ENCODE data around the gene HBD. TPM values are rescaled to one million over a fixed set of nuclear protein-coding genes. Genes with fewer than 3 reads are reported as not detected.

HBD gene
- total and polyA plus RNA-seq, 7 donors, result 0.17 to 6.2 (median 1.6) TPM; not detected in 4

DNA sequence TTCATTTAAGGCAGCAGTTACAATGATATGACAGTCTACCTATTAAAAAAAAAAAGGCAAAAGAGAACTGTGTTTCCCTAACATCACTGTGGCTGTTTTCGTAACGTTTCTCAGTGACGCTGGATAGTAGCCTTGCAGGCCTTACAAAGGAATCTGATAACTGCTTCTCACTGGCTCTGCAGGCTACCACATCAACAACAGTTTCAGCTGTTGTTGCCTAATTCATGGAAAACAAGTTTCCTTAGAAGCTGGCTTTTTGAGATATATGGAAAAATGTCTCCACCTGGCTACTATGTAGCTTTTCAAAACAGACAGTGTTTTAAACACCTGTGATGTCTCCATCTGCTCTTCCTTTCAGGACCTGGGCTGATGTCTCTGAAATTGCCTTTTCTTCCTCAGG, 37.6 kb downstream of the HBD start:
- no peaks in the 10 kb centered on the region for H3K36me3 ChIP-seq (ENCODE audit: insufficient read depth in 1 of 2, low read depth in 1 of 2)
- TF ChIP-seq, protein P1, sequence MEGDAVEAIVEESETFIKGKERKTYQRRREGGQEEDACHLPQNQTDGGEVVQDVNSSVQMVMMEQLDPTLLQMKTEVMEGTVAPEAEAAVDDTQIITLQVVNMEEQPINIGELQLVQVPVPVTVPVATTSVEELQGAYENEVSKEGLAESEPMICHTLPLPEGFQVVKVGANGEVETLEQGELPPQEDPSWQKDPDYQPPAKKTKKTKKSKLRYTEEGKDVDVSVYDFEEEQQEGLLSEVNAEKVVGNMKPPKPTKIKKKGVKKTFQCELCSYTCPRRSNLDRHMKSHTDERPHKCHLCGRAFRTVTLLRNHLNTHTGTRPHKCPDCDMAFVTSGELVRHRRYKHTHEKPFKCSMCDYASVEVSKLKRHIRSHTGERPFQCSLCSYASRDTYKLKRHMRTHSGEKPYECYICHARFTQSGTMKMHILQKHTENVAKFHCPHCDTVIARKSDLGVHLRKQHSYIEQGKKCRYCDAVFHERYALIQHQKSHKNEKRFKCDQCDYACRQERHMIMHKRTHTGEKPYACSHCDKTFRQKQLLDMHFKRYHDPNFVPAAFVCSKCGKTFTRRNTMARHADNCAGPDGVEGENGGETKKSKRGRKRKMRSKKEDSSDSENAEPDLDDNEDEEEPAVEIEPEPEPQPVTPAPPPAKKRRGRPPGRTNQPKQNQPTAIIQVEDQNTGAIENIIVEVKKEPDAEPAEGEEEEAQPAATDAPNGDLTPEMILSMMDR (IDR thresholded peaks at IDR 0.05), result no peak

DNA sequence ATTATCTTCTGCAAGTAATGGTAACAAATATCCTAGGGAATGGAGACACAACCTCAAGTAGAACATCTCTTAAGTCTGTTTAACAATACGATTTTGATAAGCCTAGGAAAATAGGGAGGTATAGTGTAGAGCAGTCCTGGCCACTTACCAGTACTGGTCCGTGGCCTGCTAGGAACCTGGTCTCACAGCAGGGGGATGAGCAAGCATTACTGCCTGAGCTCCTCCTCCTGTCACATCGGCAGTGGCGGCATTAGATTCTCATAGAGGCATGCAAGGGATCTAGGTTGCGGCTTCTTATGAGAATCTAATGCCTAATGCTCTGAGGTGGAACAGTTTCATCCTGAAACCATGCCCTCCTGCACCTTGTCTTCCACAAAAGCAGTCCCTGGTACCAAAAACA, 38.2 kb downstream of the HBD start:
- intact Hi-C loops (cut with DNase I), result no loop called here
- TF ChIP-seq, protein P1 (IDR thresholded peaks at IDR 0.05), result no peak

More for the DNA sequence above, 37.6 kb downstream of the HBD start:
- WGBS, 3 donors, result 47 to 60% (median 52%) methylated on average over 3 of the region's 3 CpGs
- intact Hi-C loops (cut with DNase I), result no loop called here
- H3K4me3 ChIP-seq, result no peak overlapping the region
- no peaks in the 10 kb centered on the region for H3K9me3 ChIP-seq
- H3K27me3 ChIP-seq (ENCODE audit: insufficient read depth in 3 of 3, low read length in 2 of 3), result no peaks in the 10 kb centered on the region
- H3K4me1 ChIP-seq, result no peaks in the 10 kb centered on the region
- ATAC-seq (no peak), DNase-seq (no peak)
- H3K27ac ChIP-seq, result no peak overlapping the region

DNA sequence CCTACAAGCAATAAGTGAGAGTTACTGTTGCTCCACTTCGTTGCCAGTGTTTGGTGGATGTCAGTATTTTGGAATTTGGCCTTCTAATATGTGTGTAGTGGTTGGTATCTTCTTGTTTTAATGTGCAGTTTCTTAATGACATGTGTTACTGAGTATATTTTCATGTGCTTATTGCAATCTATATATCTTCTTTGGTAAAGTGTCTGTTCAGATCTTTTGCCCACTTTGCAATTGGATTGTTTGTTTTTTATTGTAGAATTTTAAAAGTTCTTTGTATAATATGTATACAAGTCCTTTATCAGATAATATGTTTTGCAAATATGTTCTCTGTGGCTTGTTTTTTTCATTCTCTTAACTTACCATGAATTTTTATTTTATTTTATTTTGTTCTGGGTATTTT, 41.5 kb downstream of the HBD start:
- Histone ChIP-seq H3K9me3 (peaks cover 4% of the 10 kb centered on the region), H3K4me3 (no peak overlapping the region), H3K27me3 (ENCODE audit: insufficient read depth in 3 of 3, low read length in 2 of 3) (no peaks in the 10 kb centered on the region), H3K4me1 (no peaks in the 10 kb centered on the region), H3K27ac (no peak overlapping the region), H3K36me3 (ENCODE audit: insufficient read depth in 1 of 2, low read depth in 1 of 2) (no peaks in the 10 kb centered on the region)
- DNase-seq (no peak), ATAC-seq (no peak)
- intact Hi-C loops (cut with DNase I), result no loop called here
- WGBS, 3 donors, result 0 to 28% (median 18%) methylated on average over 1 of the region's 1 CpG
- TF ChIP-seq, protein P1 (IDR thresholded peaks at IDR 0.05), result no peak

More for the DNA sequence above, 38.2 kb downstream of the HBD start:
- DNase-seq, result no peak
- Histone ChIP-seq H3K9me3 (no peaks in the 10 kb centered on the region), H3K4me1 (no peaks in the 10 kb centered on the region), H3K4me3 (no peak overlapping the region), H3K27me3 (ENCODE audit: insufficient read depth in 3 of 3, low read length in 2 of 3) (no peaks in the 10 kb centered on the region), H3K36me3 (ENCODE audit: insufficient read depth in 1 of 2, low read depth in 1 of 2) (no peaks in the 10 kb centered on the region), H3K27ac (no peak overlapping the region)
- 62 to 79% (median 68%) methylated on average over 5 of the region's 5 CpGs for WGBS, 3 donors
- no peak for ATAC-seq

DNA sequence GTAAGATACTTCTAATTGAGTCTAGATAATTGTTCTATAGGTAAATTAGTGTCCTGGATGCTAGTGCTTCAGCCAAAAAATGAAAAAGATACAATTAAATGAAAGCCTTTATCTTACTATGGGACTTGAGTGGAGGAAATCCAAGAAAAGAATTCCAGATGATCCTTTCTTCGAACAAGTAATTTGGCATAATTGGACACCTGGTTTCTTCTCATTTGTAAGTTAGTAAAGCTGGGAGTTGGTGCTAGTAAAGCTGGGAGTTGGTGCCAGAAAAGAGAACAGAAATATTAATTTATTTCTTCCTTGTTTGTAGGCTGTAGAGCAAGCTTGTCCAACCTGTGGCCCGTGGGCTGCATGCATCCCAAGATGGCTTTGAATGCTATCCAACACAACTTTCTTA, 46.1 kb downstream of the HBD start:
- Histone ChIP-seq H3K27me3 (ENCODE audit: insufficient read depth in 3 of 3, low read length in 2 of 3) (no peaks in the 10 kb centered on the region), H3K4me1 (no peaks in the 10 kb centered on the region), H3K27ac (no peak overlapping the region), H3K36me3 (ENCODE audit: insufficient read depth in 1 of 2, low read depth in 1 of 2) (no peaks in the 10 kb centered on the region), H3K9me3 (peaks cover 4% of the 10 kb centered on the region), H3K4me3 (no peak overlapping the region)
- no peak for DNase-seq
- TF ChIP-seq, protein P1 (IDR thresholded peaks at IDR 0.05), result no peak
- intact Hi-C loops (cut with DNase I), result no loop called here
- 73 to 78% (median 76%) methylated on average over 2 of the region's 2 CpGs for WGBS, 3 donors
- no peak for ATAC-seq

Other genes starting within 250 kb of the HBD start
- gene OR51L1, start 239.6 kb downstream of the HBD start, total RNA-seq, result not detected
- gene OR51L1, start 239.6 kb downstream of the HBD start, polyA plus RNA-seq, result not detected
- not detected for gene OR52J3, start 188.0 kb downstream of the HBD start, total RNA-seq
- gene OR52J3, start 188.0 kb downstream of the HBD start, polyA plus RNA-seq, result not detected
- gene OR52E2, start 174.9 kb downstream of the HBD start, total RNA-seq, result not detected
- not detected for gene OR52E2, start 174.9 kb downstream of the HBD start, polyA plus RNA-seq
- not detected for gene OR52E1, start 164.9 kb downstream of the HBD start, total RNA-seq
- not detected for gene OR52E1, start 164.9 kb downstream of the HBD start, polyA plus RNA-seq
- not detected for gene OR52A5, start 96.1 kb downstream of the HBD start, total RNA-seq
- not detected for gene OR52A5, start 96.1 kb downstream of the HBD start, polyA plus RNA-seq
- gene OR52A1, start 79.7 kb downstream of the HBD start, total RNA-seq, result not detected
- not detected for gene OR52A1, start 79.7 kb downstream of the HBD start, polyA plus RNA-seq
- not detected for gene OR51V1, start 33.8 kb downstream of the HBD start, total RNA-seq
- gene OR51V1, start 33.8 kb downstream of the HBD start, polyA plus RNA-seq, result not detected
- gene HBB, start 7.4 kb downstream of the HBD start, total RNA-seq, result 1,000 to 10,000 TPM in 1 of 4 donors, 100 to 1,000 TPM in 1, 10 to 100 TPM in 2; 22.9 to 2,413 (median 247) TPM
- gene HBB, start 7.4 kb downstream of the HBD start, polyA plus RNA-seq, result 10 to 100 TPM in 2 of 3 donors, 1 to 10 TPM in 1; 7.8 to 16.1 (median 11.3) TPM
- 1 to 10 TPM in 1 of 4 donors, not detected in 3; 1.3 TPM for gene HBG1, start 15.4 kb upstream of the HBD start, total RNA-seq
- gene HBG1, start 15.4 kb upstream of the HBD start, polyA plus RNA-seq, result not detected
- gene HBG2, start 20.3 kb upstream of the HBD start, total RNA-seq, result 1 to 10 TPM in 1 of 4 donors, not detected in 3; 1.0 TPM
- not detected for gene HBG2, start 20.3 kb upstream of the HBD start, polyA plus RNA-seq
- not detected for gene HBE1, start 35.5 kb upstream of the HBD start, total RNA-seq
- gene HBE1, start 35.5 kb upstream of the HBD start, polyA plus RNA-seq, result not detected
- not detected for gene OR51B4, start 67.5 kb upstream of the HBD start, total RNA-seq
- gene OR51B4, start 67.5 kb upstream of the HBD start, polyA plus RNA-seq, result not detected
- not detected for gene OR51B2, start 89.8 kb upstream of the HBD start, total RNA-seq
- gene OR51B2, start 89.8 kb upstream of the HBD start, polyA plus RNA-seq, result not detected
- not detected for gene OR51B5, start 109.0 kb upstream of the HBD start, total RNA-seq
- gene OR51B5, start 109.0 kb upstream of the HBD start, polyA plus RNA-seq, result not detected
- not detected for gene OR51B6, start 117.0 kb upstream of the HBD start, total RNA-seq
- gene OR51B6, start 117.0 kb upstream of the HBD start, polyA plus RNA-seq, result not detected
- gene OR51M1, start 149.3 kb upstream of the HBD start, total RNA-seq, result not detected
- gene OR51M1, start 149.3 kb upstream of the HBD start, polyA plus RNA-seq, result not detected
- not detected for gene OR51Q1, start 187.6 kb upstream of the HBD start, total RNA-seq
- not detected for gene OR51Q1, start 187.6 kb upstream of the HBD start, polyA plus RNA-seq
- gene OR51I1, start 207.0 kb upstream of the HBD start, total RNA-seq, result not detected
- not detected for gene OR51I1, start 207.0 kb upstream of the HBD start, polyA plus RNA-seq
- gene OR51I2, start 214.8 kb upstream of the HBD start, total RNA-seq, result not detected
- gene OR51I2, start 214.8 kb upstream of the HBD start, polyA plus RNA-seq, result not detected

Data from psoas muscle (tissue), 8 donors.